ENCODE data around the gene ARPP19. TPM values are rescaled to one million over a fixed set of nuclear protein-coding genes. Genes with fewer than 3 reads are reported as not detected.
A peak's percentile ranks its signal among the peaks of the same experiment; 100 is the strongest.

Gene ARPP19
- total RNA-seq, 2 experiments from 2014 or later: 48.0 to 101 TPM

- Histone ChIP-seq H3K9me2 (ENCODE audit: insufficient read depth, low read length) (no peaks in the 10 kb centered on the region), H3K36me3 (ENCODE audit: insufficient read depth, low read length) (peaks cover 9% of the 10 kb centered on the region; the same call in 1 of the 2 replicates), H4K20me1 (ENCODE audit: insufficient read depth, low read length) (0 out of 2 replicates have a peak, but pooled peaks cover 3% of the 10 kb centered on the region), H3K4me3 (ENCODE audit: low read depth, low read length, poor library complexity, severe bottlenecking) (peak overlapping the region; percentile 55), H3K4me1 (ENCODE audit: insufficient read depth, low read length, poor library complexity, severe bottlenecking) (peaks cover 70% of the 10 kb centered on the region), H3K27ac (ENCODE audit: low read depth, low read length, poor library complexity, severe bottlenecking) (peak overlapping the region; percentile 94), H3K4me2 (ENCODE audit: low read length) (peak overlapping the region; percentile 97), H3K9me3 (ENCODE audit: low read length) (0 out of 2 replicates have a peak, but pooled peaks cover 10% of the 10 kb centered on the region), H2AFZ (ENCODE audit: low read length) (peak overlapping the region; percentile 74), H3K79me2 (ENCODE audit: insufficient read depth, low read depth, low read length) (peaks cover 93% of the 10 kb centered on the region)
- POLR2A ChIA-PET: interaction anchor here (0.6 to 2.3 kb wide), 16 partner anchors 8 to 269 kb away, joined by 3 to 11 read pairs (median 6); partner anchors contain the start of gene MYO5A
- CTCF ChIA-PET (ENCODE audit: unreplicated experiment): no interaction called here
- intact Hi-C loops (cut with micrococcal nuclease; ENCODE audit: unreplicated experiment): loop anchor here (2.0 kb wide), 1 partner anchor 23 kb away; no protein-coding TSS in a partner anchor
- TF ChIP-seq, protein P1, sequence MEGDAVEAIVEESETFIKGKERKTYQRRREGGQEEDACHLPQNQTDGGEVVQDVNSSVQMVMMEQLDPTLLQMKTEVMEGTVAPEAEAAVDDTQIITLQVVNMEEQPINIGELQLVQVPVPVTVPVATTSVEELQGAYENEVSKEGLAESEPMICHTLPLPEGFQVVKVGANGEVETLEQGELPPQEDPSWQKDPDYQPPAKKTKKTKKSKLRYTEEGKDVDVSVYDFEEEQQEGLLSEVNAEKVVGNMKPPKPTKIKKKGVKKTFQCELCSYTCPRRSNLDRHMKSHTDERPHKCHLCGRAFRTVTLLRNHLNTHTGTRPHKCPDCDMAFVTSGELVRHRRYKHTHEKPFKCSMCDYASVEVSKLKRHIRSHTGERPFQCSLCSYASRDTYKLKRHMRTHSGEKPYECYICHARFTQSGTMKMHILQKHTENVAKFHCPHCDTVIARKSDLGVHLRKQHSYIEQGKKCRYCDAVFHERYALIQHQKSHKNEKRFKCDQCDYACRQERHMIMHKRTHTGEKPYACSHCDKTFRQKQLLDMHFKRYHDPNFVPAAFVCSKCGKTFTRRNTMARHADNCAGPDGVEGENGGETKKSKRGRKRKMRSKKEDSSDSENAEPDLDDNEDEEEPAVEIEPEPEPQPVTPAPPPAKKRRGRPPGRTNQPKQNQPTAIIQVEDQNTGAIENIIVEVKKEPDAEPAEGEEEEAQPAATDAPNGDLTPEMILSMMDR (conservative IDR thresholded peaks at IDR 0.05; ENCODE audit: low read length): no peak
- no peak for TF ChIP-seq EZH2phosphoT487 (IDR thresholded peaks at IDR 0.05; ENCODE audit: borderline replicate concordance, low read depth, low read length)
- DNase-seq (ENCODE audit: low spot score): peak; percentile 92
- no TSS peak for BruUV-seq (replicated peaks)
Observed at GRCh38 chr15:52503788-52504496, 64.9 kb downstream of the ARPP19 start.

DNA sequence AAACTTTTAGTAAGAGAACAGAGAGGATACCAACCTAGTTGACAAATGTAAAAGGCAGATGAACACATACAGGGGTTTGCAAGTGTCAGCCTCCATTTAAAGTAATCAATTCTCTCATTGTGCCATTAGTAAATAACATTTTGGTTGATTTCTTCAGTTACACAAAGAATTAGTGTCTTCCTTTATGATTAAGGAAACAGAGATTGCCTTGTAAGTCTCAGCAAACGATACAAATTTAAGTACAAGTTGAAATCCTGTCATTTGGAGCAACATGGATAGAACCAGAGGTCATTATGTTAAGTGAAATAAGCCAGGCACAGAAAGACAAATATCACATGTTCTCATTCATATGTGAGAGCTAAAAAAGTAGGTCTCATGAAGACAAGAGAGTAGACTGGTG lies 66.2 kb downstream of the ARPP19 start:
- H3K79me2 ChIP-seq (ENCODE audit: insufficient read depth, low read depth, low read length): peaks cover 93% of the 10 kb centered on the region
- DNase-seq (ENCODE audit: low spot score): no peak
- 0 out of 2 replicates have a peak, but pooled peaks cover 3% of the 10 kb centered on the region for H4K20me1 ChIP-seq (ENCODE audit: insufficient read depth, low read length)
- H3K36me3 ChIP-seq (ENCODE audit: insufficient read depth, low read length): peaks cover 9% of the 10 kb centered on the region; the same call in 1 of the 2 replicates
- intact Hi-C loops (cut with micrococcal nuclease; ENCODE audit: unreplicated experiment): no loop called here
- TF ChIP-seq, protein P1 (conservative IDR thresholded peaks at IDR 0.05; ENCODE audit: low read length): no peak
- no peak for TF ChIP-seq EZH2phosphoT487 (IDR thresholded peaks at IDR 0.05; ENCODE audit: borderline replicate concordance, low read depth, low read length)
- ChIA-PET POLR2A (interaction anchor here (1.0 to 2.2 kb wide), 6 partner anchors 8 to 25 kb away, joined by 3 to 11 read pairs (median 4); no protein-coding TSS in a partner anchor), CTCF (ENCODE audit: unreplicated experiment) (no interaction called here)
- H3K9me2 ChIP-seq (ENCODE audit: insufficient read depth, low read length): no peaks in the 10 kb centered on the region
- BruUV-seq (replicated peaks): no TSS peak
- H3K27ac ChIP-seq (ENCODE audit: low read depth, low read length, poor library complexity, severe bottlenecking): peak overlapping the region; percentile 94
- no peak overlapping the region for H3K4me3 ChIP-seq (ENCODE audit: low read depth, low read length, poor library complexity, severe bottlenecking)
- H3K4me2 ChIP-seq (ENCODE audit: low read length): peak overlapping the region; percentile 17; the same call in 1 of the 2 replicates
- 0 out of 2 replicates have a peak, but pooled peaks cover 10% of the 10 kb centered on the region for H3K9me3 ChIP-seq (ENCODE audit: low read length)
- peaks cover 62% of the 10 kb centered on the region for H3K4me1 ChIP-seq (ENCODE audit: insufficient read depth, low read length, poor library complexity, severe bottlenecking)
- no peak overlapping the region for H2AFZ ChIP-seq (ENCODE audit: low read length)
